GM12875 (cell line): ENCODE data around the gene SH2D7.

Source experiments
- H3K4me3 ChIP-seq: one replicate; pipeline ENCODE4 v1.5.1; 2011; ENCODE audit warnings: low read depth, low read length, control low read depth
- TF ChIP-seq, protein P1 (sequence below): IDR thresholded peaks from 2 replicates; pipeline ENCODE4 v1.5.1; 2011; ENCODE audit warnings: low read depth, mild to moderate bottlenecking, control low read depth, inconsistent platforms, low read length, moderate library complexity, borderline replicate concordance; ENCODE audit not compliant: insufficient read depth

Gene SH2D7

DNA sequence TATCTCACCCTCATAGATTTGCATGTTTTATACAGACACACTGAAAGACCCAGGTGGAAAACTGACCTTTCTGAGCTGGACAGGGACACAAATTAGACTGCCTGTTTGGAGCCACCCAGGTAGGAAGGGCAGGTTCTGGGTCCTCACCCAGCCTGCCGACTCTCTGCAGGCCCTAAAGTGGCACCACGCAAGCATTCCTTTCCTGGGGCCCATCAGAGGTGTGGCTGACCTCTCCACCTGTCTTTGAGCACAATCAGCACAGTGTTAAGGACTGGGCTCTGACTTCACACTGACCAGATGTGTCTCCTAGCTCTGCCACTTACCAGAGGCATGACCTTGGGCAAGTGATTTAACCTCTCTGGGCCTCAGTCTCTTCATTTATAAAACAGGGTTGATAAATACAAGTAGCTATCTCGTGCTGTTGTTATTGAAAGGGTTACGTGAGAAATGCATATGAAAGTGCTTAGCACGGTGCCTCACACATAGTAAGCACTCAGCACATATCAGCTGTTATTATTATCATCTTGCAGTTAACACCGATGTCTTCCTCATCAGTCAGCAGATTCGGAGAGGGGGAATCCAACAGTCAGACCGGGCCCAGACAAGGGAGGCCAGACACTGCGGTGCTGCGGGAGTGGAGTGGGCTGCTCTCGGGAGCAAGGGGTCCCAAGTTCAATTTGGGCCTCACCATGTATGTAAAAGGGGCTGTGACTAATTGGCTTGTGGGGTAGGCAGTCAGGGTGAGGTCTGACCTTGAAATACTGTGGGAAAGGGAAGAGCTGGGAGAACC, 12.9 kb upstream of the SH2D7 start:
- no peak overlapping the region for H3K4me3 ChIP-seq
- TF ChIP-seq, protein P1, sequence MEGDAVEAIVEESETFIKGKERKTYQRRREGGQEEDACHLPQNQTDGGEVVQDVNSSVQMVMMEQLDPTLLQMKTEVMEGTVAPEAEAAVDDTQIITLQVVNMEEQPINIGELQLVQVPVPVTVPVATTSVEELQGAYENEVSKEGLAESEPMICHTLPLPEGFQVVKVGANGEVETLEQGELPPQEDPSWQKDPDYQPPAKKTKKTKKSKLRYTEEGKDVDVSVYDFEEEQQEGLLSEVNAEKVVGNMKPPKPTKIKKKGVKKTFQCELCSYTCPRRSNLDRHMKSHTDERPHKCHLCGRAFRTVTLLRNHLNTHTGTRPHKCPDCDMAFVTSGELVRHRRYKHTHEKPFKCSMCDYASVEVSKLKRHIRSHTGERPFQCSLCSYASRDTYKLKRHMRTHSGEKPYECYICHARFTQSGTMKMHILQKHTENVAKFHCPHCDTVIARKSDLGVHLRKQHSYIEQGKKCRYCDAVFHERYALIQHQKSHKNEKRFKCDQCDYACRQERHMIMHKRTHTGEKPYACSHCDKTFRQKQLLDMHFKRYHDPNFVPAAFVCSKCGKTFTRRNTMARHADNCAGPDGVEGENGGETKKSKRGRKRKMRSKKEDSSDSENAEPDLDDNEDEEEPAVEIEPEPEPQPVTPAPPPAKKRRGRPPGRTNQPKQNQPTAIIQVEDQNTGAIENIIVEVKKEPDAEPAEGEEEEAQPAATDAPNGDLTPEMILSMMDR: no peak

DNA sequence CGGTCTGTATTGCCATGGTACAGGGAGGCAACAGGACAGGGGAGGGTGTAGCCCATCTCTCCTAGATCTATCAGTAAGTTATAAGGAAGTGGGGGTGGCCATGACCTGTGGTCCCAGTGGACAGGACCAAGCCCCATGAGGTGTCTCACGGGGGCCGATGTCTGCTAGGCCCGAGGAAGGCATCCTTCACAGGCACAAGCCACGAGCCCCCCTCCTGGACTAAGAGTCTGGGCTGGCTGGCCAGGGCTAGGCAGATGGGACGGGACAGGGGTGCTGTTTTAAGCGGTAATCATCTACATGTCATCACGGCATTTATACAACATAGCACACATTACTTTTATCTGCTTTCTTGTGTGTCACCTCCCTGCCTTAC, 12.3 kb upstream of the SH2D7 start:
- TF ChIP-seq, protein P1: no peak
- no peak overlapping the region for H3K4me3 ChIP-seq

DNA sequence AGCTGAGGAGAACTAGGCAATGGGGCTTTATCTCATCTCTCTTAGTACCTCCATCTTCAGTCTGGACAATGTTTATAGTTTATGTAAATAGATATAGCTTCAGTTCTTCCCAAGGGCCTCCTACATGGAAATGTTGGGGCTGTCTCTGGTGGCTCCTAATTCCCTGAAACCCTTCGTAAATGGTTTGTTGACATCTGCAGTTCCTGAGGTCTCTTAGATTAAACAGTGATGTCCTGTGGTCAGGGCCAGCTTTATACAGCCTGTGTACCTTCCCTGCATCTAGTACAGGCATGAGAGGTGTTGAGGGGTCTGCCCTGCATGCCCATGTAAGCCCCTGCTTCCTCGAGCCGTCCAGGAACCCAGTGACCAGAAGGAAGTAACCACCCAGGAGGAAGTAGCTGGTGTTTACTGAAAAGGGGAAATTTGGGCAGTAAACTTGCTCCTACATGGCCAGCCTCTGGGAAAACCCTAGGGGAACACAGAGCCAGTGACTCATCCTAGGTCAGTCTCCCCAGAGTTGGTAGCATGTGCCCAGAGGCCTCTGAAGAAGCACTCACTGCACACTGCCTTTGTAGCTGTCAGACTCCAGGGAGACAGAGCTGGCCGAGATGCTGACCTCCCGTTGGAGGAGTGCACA, 10.1 kb upstream of the SH2D7 start:
- no peak overlapping the region for H3K4me3 ChIP-seq
- TF ChIP-seq, protein P1: no peak

DNA sequence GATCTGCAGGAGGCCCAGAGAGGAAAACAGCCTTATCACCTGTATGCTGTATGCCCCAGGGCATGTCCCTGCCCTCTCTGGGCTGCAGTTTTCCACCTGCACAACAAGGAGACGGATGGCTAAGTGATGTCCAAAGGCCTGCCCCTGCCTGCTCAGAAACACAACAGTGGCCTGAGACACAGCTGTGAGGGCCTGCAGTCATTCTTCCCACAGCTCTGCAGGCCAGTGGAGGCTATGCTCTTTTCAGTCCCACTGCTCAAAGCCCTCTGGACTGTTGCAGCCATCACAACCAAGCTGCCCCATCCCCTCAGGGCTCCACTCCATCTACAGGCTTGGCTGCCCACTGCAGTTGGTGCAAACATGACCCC, 9.6 kb upstream of the SH2D7 start:
- TF ChIP-seq, protein P1: no peak

DNA sequence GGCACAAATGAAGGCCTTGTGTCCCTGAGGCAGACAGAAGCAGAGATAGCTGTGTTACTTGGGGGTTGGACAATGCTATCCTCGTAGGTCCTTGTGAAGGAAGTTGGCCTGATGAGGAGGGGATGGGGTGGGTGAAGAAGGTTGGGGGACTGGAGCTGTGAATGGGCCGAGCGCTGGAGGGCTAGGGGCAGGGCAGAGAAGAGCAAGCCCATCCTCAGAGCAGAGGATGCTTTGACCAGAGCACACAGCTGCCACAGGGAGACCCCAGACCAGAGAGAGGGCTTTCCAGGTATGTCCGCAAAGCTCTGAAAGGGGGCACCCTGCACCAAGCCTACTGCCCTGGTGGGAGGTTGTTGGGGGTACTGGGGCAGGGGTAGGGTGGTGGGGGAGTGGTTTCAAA, 9.2 kb upstream of the SH2D7 start:
- no peak overlapping the region for H3K4me3 ChIP-seq
- TF ChIP-seq, protein P1: no peak

More for the DNA sequence above, 9.6 kb upstream of the SH2D7 start:
- no peak overlapping the region for H3K4me3 ChIP-seq

DNA sequence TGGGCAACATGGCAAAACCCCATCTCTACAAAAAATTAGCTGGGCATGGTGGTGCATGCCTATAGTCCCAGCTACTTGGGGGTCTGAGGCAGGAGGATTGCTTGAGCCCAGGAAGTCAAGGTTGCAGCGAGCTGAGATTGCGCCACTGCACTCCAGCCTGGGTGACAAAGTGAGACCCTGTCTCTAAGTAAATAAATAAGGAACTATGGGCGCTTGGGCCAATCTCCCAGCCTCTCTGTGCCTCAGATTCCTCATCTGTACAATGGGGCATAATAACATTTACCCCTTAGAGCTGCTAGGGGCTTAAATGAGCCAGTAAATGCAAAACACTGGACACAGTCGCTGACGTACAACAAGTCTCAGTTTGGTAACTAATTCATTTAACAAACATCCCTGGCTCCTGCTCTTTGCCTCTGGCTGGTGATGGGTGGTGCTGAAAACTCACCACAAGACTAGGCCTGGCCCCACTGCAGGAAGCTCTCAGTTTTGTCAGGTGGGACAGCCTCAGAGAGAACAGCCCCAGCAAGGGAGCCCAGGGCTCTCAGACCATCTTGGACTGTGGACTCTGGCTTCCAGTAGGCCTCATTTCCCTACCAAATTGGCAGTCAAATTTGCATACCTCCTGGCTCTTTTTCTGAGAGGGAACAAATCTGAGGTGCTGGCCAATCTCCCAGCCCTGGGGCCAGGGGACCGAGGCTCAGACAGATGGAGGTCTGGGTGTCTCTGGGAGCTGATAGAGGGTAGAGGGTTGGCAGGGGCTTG, 8.5 kb upstream of the SH2D7 start:
- no peak overlapping the region for H3K4me3 ChIP-seq
- TF ChIP-seq, protein P1: no peak
